GM19099 (cell line): Measurements from ENCODE around the gene EEPD1.

Source experiments
- POLR2A ChIP-seq: IDR thresholded peaks from 3 replicates; pipeline ENCODE4 v1.6.1; 2011; ENCODE audit warnings: low read depth; ENCODE audit not compliant: insufficient read length; ENCODE audit errors: extremely low read depth

EEPD1 gene

GRCh38 chr7:36232971-36233550 lies 80.0 kb downstream of the EEPD1 start:
- no peak for TF ChIP-seq POLR2A

- TF ChIP-seq POLR2A, result no peak
Observed at GRCh38 chr7:36236073-36236472, 83.0 kb downstream of the EEPD1 start.

- no peak for TF ChIP-seq POLR2A
Observed at GRCh38 chr7:36238138-36238537, 85.1 kb downstream of the EEPD1 start.

GRCh38 chr7:36244429-36244828 lies 91.4 kb downstream of the EEPD1 start:
- no peak for TF ChIP-seq POLR2A

GRCh38 chr7:36245684-36246299 lies 92.7 kb downstream of the EEPD1 start:
- TF ChIP-seq POLR2A, result no peak

GRCh38 chr7:36249091-36249490 lies 96.0 kb downstream of the EEPD1 start:
- no peak for TF ChIP-seq POLR2A

GRCh38 chr7:36253699-36254098 lies 100.6 kb downstream of the EEPD1 start:
- TF ChIP-seq POLR2A, result no peak

- no peak for TF ChIP-seq POLR2A
Observed at GRCh38 chr7:36260481-36260880, 107.4 kb downstream of the EEPD1 start.

GRCh38 chr7:36261019-36261754 lies 108.1 kb downstream of the EEPD1 start:
- TF ChIP-seq POLR2A, result no peak

GRCh38 chr7:36262309-36263094 lies 109.4 kb downstream of the EEPD1 start:
- TF ChIP-seq POLR2A, result no peak

- TF ChIP-seq POLR2A, result no peak
Observed at GRCh38 chr7:36263095-36263484, 110.0 kb downstream of the EEPD1 start.

GRCh38 chr7:36264123-36264801 lies 111.2 kb downstream of the EEPD1 start:
- TF ChIP-seq POLR2A, result no peak

- TF ChIP-seq POLR2A, result no peak
Observed at GRCh38 chr7:36264913-36265516, 112.0 kb downstream of the EEPD1 start.

GRCh38 chr7:36265680-36266079 lies 112.6 kb downstream of the EEPD1 start:
- no peak for TF ChIP-seq POLR2A
